GM23338 (cell line): Measurements from ENCODE around the gene WSB2. TPM values are rescaled to one million over a fixed set of nuclear protein-coding genes. Genes with fewer than 3 reads are reported as not detected.
"Not testable (repeated sequence)": the region's sequence is repeated elsewhere in the genome, so short reads cannot be mapped to it uniquely, and the experiment has no call there.

ENCODE experiments used
- ATAC-seq: fragments of 200-7000 bp; cut with Tn5 transposase; 3 replicates; pipeline ENCODE4 v1.9.1; 2020
- DNase-seq: peaks from one replicate; pipeline ENCODE4 v3.0.0-alpha.2; 2015; ENCODE audit warnings: low spot score
- H2AFZ ChIP-seq: fragments of 200-600 bp; sonication (generic); 2 replicates; pipeline ENCODE4 v1.8.0; 2016; ENCODE audit warnings: antibody characterized with exemption, mild to moderate bottlenecking, moderate library complexity
- H3F3A ChIP-seq: fragments of 200-600 bp; sonication (generic); replicated peaks from 2 replicates; pipeline ENCODE4 v1.8.0; 2017; ENCODE audit warnings: antibody characterized with exemption, mixed run types, low read depth
- H3K27ac ChIP-seq: fragments of 200-600 bp; sonication (generic); 2 replicates; pipeline ENCODE4 v1.6.1; 2016; ENCODE audit warnings: low read depth
- H3K27me3 ChIP-seq: fragments of 200-600 bp; sonication (generic); 2 replicates; pipeline ENCODE4 v1.8.0; 2016; ENCODE audit warnings: mild to moderate bottlenecking, mixed run types, moderate library complexity; ENCODE audit not compliant: insufficient read depth
- H3K36me3 ChIP-seq: fragments of 200-600 bp; sonication (generic); 2 replicates; pipeline ENCODE4 v1.8.0; 2016; ENCODE audit warnings: mild to moderate bottlenecking; ENCODE audit not compliant: insufficient read depth
- H3K4me1 ChIP-seq: fragments of 200-600 bp; sonication (generic); 2 replicates; pipeline ENCODE4 v1.8.0; 2016; ENCODE audit warnings: mild to moderate bottlenecking, moderate library complexity; ENCODE audit not compliant: insufficient read depth
- H3K4me2 ChIP-seq: fragments of 200-600 bp; sonication (generic); 2 replicates; pipeline ENCODE4 v1.7.1; 2017; ENCODE audit warnings: mixed run types
- H3K4me3 ChIP-seq: fragments of 200-600 bp; sonication (generic); 2 replicates; pipeline ENCODE4 v1.6.1; 2016; ENCODE audit warnings: mixed run types
- H3K79me2 ChIP-seq: fragments of 200-600 bp; sonication (generic); replicated peaks from 2 replicates; pipeline ENCODE4 v1.8.0; 2017; ENCODE audit warnings: mild to moderate bottlenecking; ENCODE audit not compliant: insufficient read depth
- H3K9me2 ChIP-seq: fragments of 200-600 bp; sonication (generic); 2 replicates; pipeline ENCODE4 v1.8.0; 2017; ENCODE audit not compliant: insufficient read depth
- H4K20me1 ChIP-seq: fragments of 200-600 bp; sonication (generic); replicated peaks from 2 replicates; pipeline ENCODE4 v1.8.0; 2017; ENCODE audit warnings: mild to moderate bottlenecking; ENCODE audit not compliant: insufficient read depth
- H3K27ac Mint-ChIP-seq: 2 replicates; pipeline ENCODE4 v1.8.0; 2020; ENCODE audit warnings: inconsistent platforms, mild to moderate bottlenecking, moderate library complexity, mixed read lengths
- H3K27me3 Mint-ChIP-seq: 3 replicates; pipeline ENCODE4 v1.8.0; 2022; ENCODE audit warnings: low read depth, mild to moderate bottlenecking, moderate library complexity, mixed read lengths, inconsistent platforms; ENCODE audit not compliant: insufficient read depth, poor library complexity
- H3K36me3 Mint-ChIP-seq: 3 replicates; pipeline ENCODE4 v1.8.0; 2021; ENCODE audit warnings: low read depth, mild to moderate bottlenecking, inconsistent platforms, moderate library complexity, mixed read lengths
- H3K4me1 Mint-ChIP-seq: 3 replicates; pipeline ENCODE4 v1.8.0; 2020; ENCODE audit warnings: mild to moderate bottlenecking, inconsistent platforms, mixed read lengths
- H3K4me3 Mint-ChIP-seq: 3 replicates; pipeline ENCODE4 v1.8.0; 2021; ENCODE audit warnings: moderate library complexity, mild to moderate bottlenecking, inconsistent platforms, mixed read lengths
- H3K9me3 Mint-ChIP-seq: 3 replicates; pipeline ENCODE4 v1.8.0; 2020; ENCODE audit warnings: moderate library complexity, mild to moderate bottlenecking, inconsistent platforms, mixed read lengths
- EZH2 ChIP-seq: fragments of 200-600 bp; sonication (generic); IDR thresholded peaks from one replicate; pipeline ENCODE4 v1.8.0; 2017; ENCODE audit warnings: antibody characterized with exemption, mild to moderate bottlenecking, low read depth; ENCODE audit not compliant: unreplicated experiment
- EZH2phosphoT487 ChIP-seq: fragments of 200-600 bp; sonication (generic); IDR thresholded peaks from one replicate; pipeline ENCODE4 v1.8.1; 2018; ENCODE audit warnings: antibody characterized with exemption; ENCODE audit not compliant: unreplicated experiment
- JUNB ChIP-seq: IDR thresholded peaks from one replicate; pipeline ENCODE4 v1.6.1; 2016; ENCODE audit warnings: antibody characterized with exemption; ENCODE audit not compliant: unreplicated experiment
- POLR2AphosphoS5 ChIP-seq: IDR thresholded peaks from 2 replicates; pipeline ENCODE4 v1.6.1; 2016; ENCODE audit warnings: antibody characterized with exemption, low read depth
- STAT1 ChIP-seq: IDR thresholded peaks from one replicate; pipeline ENCODE4 v1.6.1; 2016; ENCODE audit warnings: antibody characterized with exemption; ENCODE audit not compliant: unreplicated experiment
- ZNF114 ChIP-seq: fragments of 250-450 bp; sonication (Bioruptor Pico); IDR thresholded peaks from 2 replicates; pipeline ENCODE4 v1.5.0; 2020; ENCODE audit warnings: mild to moderate bottlenecking, moderate library complexity
- polyA plus RNA-seq: library from polyadenylated mRNA; unstranded; fragments of >200 nt; fragmentation: Nextera tagmentation; extraction: Ambion mirVana; gene quantifications from 2 replicates; pipeline ENCODE4 v1.2.1, GENCODE V29; 2016
- total RNA-seq: library from RNA; depleted of rRNA; stranded (reverse); fragments of >200 nt; shearing (Covaris generic); gene quantifications from 2 replicates; pipeline ENCODE4 v1.2.3, GENCODE V29; 2014
- TF ChIP-seq, protein P1 (sequence below): IDR thresholded peaks from 2 replicates; pipeline ENCODE4 v1.6.1; 2016; ENCODE audit warnings: antibody characterized with exemption
- TF ChIP-seq, protein P2 (sequence below): fragments of 250-450 bp; sonication (Bioruptor Pico); IDR thresholded peaks from 2 replicates; pipeline ENCODE4 v1.5.0; 2020; ENCODE audit warnings: mild to moderate bottlenecking, moderate library complexity

WSB2 gene
- total and polyA plus RNA-seq, 2 experiments from 2014 or later: 36.6 to 60.8 TPM

DNA sequence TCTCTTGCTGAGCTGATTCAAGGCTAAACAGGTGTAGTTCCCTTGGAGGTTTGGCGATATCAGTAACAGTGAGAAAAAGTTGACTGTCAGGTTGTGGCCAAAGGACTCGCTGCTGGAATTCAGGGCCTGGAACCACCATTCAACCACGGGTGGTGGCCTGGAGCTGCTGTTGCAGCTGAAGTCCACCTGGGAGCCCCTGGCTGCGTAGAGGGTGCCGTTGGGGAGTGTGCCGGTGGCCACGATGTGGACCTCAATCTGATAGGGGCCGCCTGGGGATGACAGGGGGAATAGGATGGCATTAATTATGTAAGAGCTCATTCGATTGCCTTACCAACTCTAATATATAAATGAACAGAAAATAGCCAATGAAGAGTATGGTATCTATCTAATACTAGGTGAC lies 21.2 kb upstream of the WSB2 start:
- DNase-seq: no peak

DNA sequence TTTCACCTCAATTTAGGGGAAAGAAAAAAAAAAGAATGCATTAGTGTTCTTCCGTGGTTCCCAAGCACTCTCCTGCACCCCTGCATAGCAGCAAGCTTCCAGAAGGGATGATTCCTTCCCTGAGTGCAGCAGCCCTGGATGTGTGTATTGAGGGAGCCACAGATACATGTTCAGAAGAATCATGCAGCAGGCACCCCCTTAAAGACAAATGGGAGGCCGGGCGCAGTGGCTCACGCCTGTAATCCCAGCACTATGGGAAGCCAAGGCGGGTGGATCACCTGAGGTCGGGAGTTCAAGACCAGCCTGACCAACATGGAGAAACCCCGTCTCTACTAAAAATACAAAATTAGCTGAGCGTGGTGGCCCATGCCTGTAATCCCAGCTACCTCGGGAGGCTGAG lies 20.5 kb upstream of the WSB2 start:
- Histone ChIP-seq H3K79me2 (peaks cover 40% of the 10 kb centered on the region), H3K36me3 (peaks cover 45% of the 10 kb centered on the region), H3F3A (peaks cover 18% of the 10 kb centered on the region; the same call in 1 of the 2 replicates)
- H3K27ac ChIP-seq, H2AFZ ChIP-seq, ATAC-seq, H3K27ac Mint-ChIP-seq, H3K4me3 Mint-ChIP-seq, H3K9me2 ChIP-seq, H3K27me3 Mint-ChIP-seq, DNase-seq, H3K4me1 Mint-ChIP-seq, H3K4me1 ChIP-seq, H3K9me3 Mint-ChIP-seq, H3K4me3 ChIP-seq, H4K20me1 ChIP-seq, H3K4me2 ChIP-seq, H3K27me3 ChIP-seq: not testable (repeated sequence)
- peaks cover 76% of the 10 kb centered on the region for H3K36me3 Mint-ChIP-seq

More for the DNA sequence above, 21.2 kb upstream of the WSB2 start:
- Mint-ChIP-seq H3K4me3 (no peak overlapping the region), H3K27ac (no peak overlapping the region), H3K36me3 (peaks cover 72% of the 10 kb centered on the region), H3K9me3 (no peaks in the 10 kb centered on the region; the same call in 2 of the 3 replicates), H3K4me1 (no peaks in the 10 kb centered on the region), H3K27me3 (peaks cover 8% of the 10 kb centered on the region)
- no peak overlapping the region for H3K4me2 ChIP-seq
- H3K4me1 ChIP-seq: 0 out of 2 replicates have a peak, but pooled peaks cover 4% of the 10 kb centered on the region
- peaks cover 6% of the 10 kb centered on the region; the same call in 1 of the 2 replicates for H4K20me1 ChIP-seq
- TF ChIP-seq JUNB: no peak
- no peak for TF ChIP-seq EZH2phosphoT487
- H2AFZ ChIP-seq: no peak overlapping the region
- H3K27me3 ChIP-seq: no peaks in the 10 kb centered on the region
- peaks cover 46% of the 10 kb centered on the region for H3K79me2 ChIP-seq
- H3K9me2 ChIP-seq: no peaks in the 10 kb centered on the region
- peaks cover 41% of the 10 kb centered on the region for H3K36me3 ChIP-seq
- no peak overlapping the region for H3K4me3 ChIP-seq
- no peak for ATAC-seq
- H3F3A ChIP-seq: peaks cover 18% of the 10 kb centered on the region; the same call in 1 of the 2 replicates
- H3K27ac ChIP-seq: peak overlapping the region; percentile 42; the same call in 1 of the 2 replicates

DNA sequence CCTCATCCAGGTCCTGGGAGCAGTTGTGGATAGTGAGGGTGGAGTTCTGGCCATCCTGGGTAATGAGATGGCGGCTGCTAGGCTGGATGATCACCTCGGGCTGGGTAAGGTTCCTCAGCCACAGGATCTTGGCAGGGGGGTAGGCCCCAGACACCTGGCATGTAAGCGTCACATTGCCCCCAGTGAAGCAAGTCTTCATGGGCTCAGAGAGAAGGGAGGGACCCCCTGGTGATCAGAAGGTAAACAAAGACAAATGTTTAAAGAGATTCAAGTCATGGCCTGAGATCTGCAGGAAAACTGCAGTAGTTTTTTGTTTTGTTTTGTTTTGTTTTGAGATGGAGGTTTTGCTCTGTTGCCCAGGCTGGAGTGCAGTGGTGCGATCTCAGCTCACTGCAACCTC lies 12.8 kb upstream of the WSB2 start:
- Mint-ChIP-seq H3K4me3 (no peak overlapping the region), H3K4me1 (0 out of 3 replicates have a peak, but pooled peaks cover 2% of the 10 kb centered on the region), H3K27ac (0 out of 2 replicates have a peak overlapping the region, but pooled peaks have one; percentile 45), H3K9me3 (no peaks in the 10 kb centered on the region; the same call in 2 of the 3 replicates), H3K27me3 (peaks cover 5% of the 10 kb centered on the region), H3K36me3 (peaks cover 70% of the 10 kb centered on the region)
- Histone ChIP-seq H3K27ac (0 out of 2 replicates have a peak overlapping the region, but pooled peaks have one; percentile 66), H3K9me2 (no peaks in the 10 kb centered on the region), H3K4me2 (no peak overlapping the region), H2AFZ (no peak overlapping the region), H3K4me1 (no peaks in the 10 kb centered on the region), H3F3A (peaks cover 20% of the 10 kb centered on the region), H3K27me3 (no peaks in the 10 kb centered on the region), H3K36me3 (peaks cover 45% of the 10 kb centered on the region), H3K4me3 (no peak overlapping the region), H3K79me2 (no peaks in the 10 kb centered on the region), H4K20me1 (no peaks in the 10 kb centered on the region; the same call in 1 of the 2 replicates)
- peak; percentile 35; the same call in 1 of the 3 replicates for ATAC-seq
- no peak for DNase-seq
- TF ChIP-seq, protein P1, sequence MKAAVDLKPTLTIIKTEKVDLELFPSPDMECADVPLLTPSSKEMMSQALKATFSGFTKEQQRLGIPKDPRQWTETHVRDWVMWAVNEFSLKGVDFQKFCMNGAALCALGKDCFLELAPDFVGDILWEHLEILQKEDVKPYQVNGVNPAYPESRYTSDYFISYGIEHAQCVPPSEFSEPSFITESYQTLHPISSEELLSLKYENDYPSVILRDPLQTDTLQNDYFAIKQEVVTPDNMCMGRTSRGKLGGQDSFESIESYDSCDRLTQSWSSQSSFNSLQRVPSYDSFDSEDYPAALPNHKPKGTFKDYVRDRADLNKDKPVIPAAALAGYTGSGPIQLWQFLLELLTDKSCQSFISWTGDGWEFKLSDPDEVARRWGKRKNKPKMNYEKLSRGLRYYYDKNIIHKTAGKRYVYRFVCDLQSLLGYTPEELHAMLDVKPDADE: no peak
- TF ChIP-seq, protein P2, sequence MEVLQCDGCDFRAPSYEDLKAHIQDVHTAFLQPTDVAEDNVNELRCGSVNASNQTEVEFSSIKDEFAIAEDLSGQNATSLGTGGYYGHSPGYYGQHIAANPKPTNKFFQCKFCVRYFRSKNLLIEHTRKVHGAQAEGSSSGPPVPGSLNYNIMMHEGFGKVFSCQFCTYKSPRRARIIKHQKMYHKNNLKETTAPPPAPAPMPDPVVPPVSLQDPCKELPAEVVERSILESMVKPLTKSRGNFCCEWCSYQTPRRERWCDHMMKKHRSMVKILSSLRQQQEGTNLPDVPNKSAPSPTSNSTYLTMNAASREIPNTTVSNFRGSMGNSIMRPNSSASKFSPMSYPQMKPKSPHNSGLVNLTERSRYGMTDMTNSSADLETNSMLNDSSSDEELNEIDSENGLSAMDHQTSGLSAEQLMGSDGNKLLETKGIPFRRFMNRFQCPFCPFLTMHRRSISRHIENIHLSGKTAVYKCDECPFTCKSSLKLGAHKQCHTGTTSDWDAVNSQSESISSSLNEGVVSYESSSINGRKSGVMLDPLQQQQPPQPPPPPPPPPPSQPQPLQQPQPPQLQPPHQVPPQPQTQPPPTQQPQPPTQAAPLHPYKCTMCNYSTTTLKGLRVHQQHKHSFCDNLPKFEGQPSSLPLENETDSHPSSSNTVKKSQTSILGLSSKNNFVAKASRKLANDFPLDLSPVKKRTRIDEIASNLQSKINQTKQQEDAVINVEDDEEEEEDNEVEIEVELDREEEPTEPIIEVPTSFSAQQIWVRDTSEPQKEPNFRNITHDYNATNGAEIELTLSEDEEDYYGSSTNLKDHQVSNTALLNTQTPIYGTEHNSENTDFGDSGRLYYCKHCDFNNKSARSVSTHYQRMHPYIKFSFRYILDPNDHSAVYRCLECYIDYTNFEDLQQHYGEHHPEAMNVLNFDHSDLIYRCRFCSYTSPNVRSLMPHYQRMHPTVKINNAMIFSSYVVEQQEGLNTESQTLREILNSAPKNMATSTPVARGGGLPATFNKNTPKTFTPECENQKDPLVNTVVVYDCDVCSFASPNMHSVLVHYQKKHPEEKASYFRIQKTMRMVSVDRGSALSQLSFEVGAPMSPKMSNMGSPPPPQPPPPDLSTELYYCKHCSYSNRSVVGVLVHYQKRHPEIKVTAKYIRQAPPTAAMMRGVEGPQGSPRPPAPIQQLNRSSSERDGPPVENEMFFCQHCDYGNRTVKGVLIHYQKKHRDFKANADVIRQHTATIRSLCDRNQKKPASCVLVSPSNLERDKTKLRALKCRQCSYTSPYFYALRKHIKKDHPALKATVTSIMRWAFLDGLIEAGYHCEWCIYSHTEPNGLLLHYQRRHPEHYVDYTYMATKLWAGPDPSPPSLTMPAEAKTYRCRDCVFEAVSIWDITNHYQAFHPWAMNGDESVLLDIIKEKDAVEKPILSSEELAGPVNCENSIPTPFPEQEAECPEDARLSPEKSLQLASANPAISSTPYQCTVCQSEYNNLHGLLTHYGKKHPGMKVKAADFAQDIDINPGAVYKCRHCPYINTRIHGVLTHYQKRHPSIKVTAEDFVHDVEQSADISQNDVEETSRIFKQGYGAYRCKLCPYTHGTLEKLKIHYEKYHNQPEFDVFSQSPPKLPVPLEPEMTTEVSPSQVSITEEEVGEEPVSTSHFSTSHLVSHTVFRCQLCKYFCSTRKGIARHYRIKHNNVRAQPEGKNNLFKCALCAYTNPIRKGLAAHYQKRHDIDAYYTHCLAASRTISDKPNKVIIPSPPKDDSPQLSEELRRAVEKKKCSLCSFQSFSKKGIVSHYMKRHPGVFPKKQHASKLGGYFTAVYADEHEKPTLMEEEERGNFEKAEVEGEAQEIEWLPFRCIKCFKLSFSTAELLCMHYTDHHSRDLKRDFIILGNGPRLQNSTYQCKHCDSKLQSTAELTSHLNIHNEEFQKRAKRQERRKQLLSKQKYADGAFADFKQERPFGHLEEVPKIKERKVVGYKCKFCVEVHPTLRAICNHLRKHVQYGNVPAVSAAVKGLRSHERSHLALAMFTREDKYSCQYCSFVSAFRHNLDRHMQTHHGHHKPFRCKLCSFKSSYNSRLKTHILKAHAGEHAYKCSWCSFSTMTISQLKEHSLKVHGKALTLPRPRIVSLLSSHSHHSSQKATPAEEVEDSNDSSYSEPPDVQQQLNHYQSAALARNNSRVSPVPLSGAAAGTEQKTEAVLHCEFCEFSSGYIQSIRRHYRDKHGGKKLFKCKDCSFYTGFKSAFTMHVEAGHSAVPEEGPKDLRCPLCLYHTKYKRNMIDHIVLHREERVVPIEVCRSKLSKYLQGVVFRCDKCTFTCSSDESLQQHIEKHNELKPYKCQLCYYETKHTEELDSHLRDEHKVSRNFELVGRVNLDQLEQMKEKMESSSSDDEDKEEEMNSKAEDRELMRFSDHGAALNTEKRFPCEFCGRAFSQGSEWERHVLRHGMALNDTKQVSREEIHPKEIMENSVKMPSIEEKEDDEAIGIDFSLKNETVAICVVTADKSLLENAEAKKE (CRISPR knock-in tag): no peak
- TF ChIP-seq STAT1: no peak
- no peak for TF ChIP-seq ZNF114 (CRISPR knock-in tag)
- TF ChIP-seq EZH2: no peak
- TF ChIP-seq POLR2AphosphoS5: no peak
